T-helper 2 cell treated with Interferon-gamma antibody and Interleukin-4, amounts not matched to agents 5 μg/mL and 100 μg/mL, for 36 hours (primary cell): ENCODE data around the gene NUTF2.
"Not testable (repeated sequence)": the region's sequence is repeated elsewhere in the genome, so short reads cannot be mapped to it uniquely, and the experiment has no call there.

ENCODE experiments used
- DNase-seq: peaks from one replicate; pipeline ENCODE4 v3.0.0; 2021; ENCODE audit warnings: low spot score
- H3K27ac Mint-ChIP-seq: one replicate; pipeline ENCODE4 v1.8.0; 2021; ENCODE audit warnings: mild to moderate bottlenecking, mixed read lengths
- H3K27me3 Mint-ChIP-seq: one replicate; pipeline ENCODE4 v1.8.0; 2021; ENCODE audit warnings: low read depth, mixed read lengths
- H3K36me3 Mint-ChIP-seq: one replicate; pipeline ENCODE4 v1.8.0; 2021; ENCODE audit warnings: low read depth, mixed read lengths
- H3K4me1 Mint-ChIP-seq: one replicate; pipeline ENCODE4 v1.8.0; 2021; ENCODE audit warnings: low read depth, mixed read lengths
- H3K4me3 Mint-ChIP-seq: one replicate; pipeline ENCODE4 v1.8.0; 2022; ENCODE audit warnings: mild to moderate bottlenecking, moderate library complexity, mixed read lengths
- H3K9me3 Mint-ChIP-seq: one replicate; pipeline ENCODE4 v1.8.0; 2021; ENCODE audit warnings: mixed read lengths

The NUTF2 gene

DNA sequence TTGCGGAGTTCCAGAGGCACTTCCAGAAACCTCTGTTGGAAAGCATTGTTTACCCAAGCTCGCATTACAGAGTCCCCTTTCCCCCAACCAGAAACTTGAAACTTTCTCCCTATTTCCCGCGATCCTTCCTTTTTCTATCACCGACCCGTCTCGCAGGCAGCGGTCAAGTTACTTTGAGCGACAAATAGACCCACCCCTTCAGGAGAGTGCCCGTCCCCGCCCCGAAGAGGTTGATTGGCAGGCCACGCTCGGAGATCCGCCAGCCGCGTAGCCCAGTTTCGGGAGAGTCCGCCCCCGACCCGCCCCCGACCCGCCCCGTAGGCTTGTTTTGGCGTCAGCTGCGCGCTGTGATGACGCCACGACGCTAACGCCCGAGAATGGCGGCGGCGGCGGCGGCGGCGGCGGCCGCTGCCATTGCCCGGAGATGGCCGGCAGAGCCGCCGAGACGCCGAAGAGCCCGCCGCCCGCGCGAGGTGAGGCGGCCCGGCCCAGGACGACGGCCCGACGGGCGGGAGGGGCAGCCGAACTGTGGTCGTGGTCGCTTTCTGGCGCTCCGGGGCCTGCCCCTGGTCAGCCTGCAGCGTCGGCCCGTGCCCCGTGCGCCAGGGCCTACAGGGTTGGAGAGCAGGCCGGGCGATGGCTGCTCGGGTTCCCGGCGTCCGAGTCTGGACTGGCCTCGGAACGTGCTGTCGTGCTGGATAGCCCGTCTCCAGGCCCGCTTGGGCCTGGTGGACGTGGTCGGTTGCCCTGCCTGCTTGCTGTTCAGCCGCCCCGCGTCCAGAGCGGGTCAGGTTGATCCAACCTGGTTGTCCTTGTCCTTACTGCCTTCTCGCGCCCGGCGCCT, 46.4 kb downstream of the NUTF2 start, which contains the start of gene PSKH1:
Gene PSKH1 (plus strand): TSS at position 356 of the 844 bp plus-strand sequence. CDS start 15,496 bp downstream, outside the sequence.
- Mint-ChIP-seq H3K27me3 (no peaks in the 10 kb centered on the region), H3K27ac (peak within 1 kb of the TSS; percentile 97), H3K4me1 (peaks cover 17% of the 10 kb centered on the region), H3K9me3 (no peaks in the 10 kb centered on the region), H3K4me3 (peak within 1 kb of the TSS; percentile 97), H3K36me3 (no peaks in the 10 kb centered on the region)
- DNase-seq, result peak; percentile 91

DNA sequence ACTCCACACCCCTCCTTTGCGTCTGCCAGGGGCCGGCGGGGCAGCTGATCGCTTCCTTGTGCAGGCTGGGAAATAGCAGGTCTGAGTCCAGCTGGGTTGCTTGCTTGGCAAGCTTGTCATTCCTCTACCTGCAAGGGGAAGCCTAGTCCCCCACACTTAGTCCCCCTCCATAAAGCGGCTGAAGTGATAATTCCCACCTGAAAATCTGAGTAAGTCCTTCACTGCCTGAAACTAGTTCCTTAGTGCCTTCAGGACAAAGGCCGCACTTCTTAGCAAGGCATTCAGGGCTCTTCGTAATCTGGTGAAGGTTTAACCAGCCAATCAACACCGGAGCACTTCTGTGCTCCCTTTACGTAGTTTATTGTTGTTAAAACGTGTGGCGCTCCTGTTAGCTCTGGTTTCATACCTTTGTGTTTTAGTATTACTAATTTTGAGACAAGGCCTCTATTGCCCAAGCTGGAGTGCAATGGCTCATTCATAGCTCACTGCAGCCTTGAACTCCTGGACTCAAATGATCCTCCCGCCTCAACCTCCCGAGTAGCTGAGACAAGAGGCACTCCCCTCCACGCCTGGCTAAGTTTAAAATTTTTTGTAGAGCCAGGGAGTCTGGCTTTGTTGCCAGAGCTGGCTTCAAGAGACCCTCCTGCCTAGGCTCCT, 47.1 kb downstream of the NUTF2 start:
- no peaks in the 10 kb centered on the region for H3K9me3 Mint-ChIP-seq
- DNase-seq, result no peak
- peak overlapping the region; percentile 97 for H3K4me3 Mint-ChIP-seq
- H3K36me3 Mint-ChIP-seq, result no peaks in the 10 kb centered on the region
- H3K4me1 Mint-ChIP-seq, result peaks cover 17% of the 10 kb centered on the region
- no peaks in the 10 kb centered on the region for H3K27me3 Mint-ChIP-seq
- peak overlapping the region; percentile 97 for H3K27ac Mint-ChIP-seq

DNA sequence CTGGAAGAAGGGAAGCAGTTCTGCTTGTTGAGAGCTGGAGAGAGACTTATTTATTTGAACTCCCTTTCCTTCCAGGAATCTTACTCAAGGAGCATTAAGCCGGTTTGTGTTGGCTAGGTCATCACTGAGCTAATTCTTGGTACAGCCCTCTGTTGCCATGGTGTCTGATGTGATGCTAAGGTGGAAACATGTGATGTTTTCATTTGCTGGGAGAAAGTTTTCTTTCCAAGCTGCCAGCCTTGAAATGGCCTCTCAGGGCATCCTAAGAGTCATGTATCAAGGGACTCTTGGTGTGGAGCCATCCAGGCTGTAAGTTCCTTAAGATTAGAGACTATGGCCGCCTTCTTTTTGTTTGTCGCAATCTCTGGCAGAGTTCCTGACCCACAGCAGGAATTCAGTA, 50.5 kb downstream of the NUTF2 start:
- Mint-ChIP-seq H3K36me3 (no peaks in the 10 kb centered on the region), H3K27me3 (no peaks in the 10 kb centered on the region), H3K4me3 (no peak overlapping the region), H3K4me1 (peaks cover 22% of the 10 kb centered on the region), H3K27ac (no peak overlapping the region), H3K9me3 (no peaks in the 10 kb centered on the region)
- no peak for DNase-seq

DNA sequence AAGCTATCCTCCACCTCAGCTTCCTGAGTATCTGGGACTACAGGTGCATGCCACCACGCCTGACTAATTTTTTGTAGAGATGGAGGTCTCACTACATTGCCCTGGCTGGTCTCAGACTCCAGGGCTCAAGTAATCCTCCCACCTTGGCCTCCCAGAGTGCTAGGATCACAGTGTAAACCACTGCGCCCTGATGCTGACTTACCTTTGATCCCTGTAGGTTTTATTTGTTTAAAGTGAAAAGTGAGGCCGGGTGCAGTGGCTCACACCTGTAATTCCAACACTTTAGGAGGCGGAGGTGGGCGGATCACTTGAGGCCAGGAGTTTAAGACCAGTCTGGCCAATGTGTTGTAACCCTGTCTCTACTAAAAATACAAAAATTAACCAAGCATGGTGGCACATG, 55.0 kb downstream of the NUTF2 start:
- Mint-ChIP-seq H3K9me3 (no peaks in the 10 kb centered on the region), H3K36me3 (no peaks in the 10 kb centered on the region), H3K4me3 (no peak overlapping the region), H3K4me1 (peaks cover 5% of the 10 kb centered on the region), H3K27ac (no peak overlapping the region), H3K27me3 (no peaks in the 10 kb centered on the region)
- DNase-seq, result no peak

DNA sequence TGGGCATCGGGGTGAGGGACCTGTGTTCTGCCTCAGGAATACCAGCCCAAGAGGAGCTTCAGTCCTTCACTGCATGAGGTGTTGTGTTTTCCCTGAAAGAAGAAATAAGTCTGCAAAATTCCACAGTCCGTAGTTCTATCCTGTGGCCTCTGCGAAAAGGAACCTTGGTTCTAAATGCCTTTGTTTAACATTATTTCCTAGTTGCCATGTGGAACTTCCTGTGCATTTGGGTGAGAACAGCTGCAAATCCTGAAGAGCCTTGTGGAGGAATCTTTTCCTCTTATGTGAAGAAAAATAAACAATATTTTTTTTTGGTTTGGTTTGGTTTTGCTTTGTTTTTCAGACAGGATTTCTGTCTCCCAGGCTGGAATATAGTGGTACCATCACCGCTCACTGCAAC, 56.1 kb downstream of the NUTF2 start:
- Mint-ChIP-seq H3K4me3 (no peak overlapping the region), H3K9me3 (no peaks in the 10 kb centered on the region), H3K4me1 (peaks cover 5% of the 10 kb centered on the region), H3K27ac (no peak overlapping the region), H3K36me3 (no peaks in the 10 kb centered on the region), H3K27me3 (no peaks in the 10 kb centered on the region)
- DNase-seq, result no peak

DNA sequence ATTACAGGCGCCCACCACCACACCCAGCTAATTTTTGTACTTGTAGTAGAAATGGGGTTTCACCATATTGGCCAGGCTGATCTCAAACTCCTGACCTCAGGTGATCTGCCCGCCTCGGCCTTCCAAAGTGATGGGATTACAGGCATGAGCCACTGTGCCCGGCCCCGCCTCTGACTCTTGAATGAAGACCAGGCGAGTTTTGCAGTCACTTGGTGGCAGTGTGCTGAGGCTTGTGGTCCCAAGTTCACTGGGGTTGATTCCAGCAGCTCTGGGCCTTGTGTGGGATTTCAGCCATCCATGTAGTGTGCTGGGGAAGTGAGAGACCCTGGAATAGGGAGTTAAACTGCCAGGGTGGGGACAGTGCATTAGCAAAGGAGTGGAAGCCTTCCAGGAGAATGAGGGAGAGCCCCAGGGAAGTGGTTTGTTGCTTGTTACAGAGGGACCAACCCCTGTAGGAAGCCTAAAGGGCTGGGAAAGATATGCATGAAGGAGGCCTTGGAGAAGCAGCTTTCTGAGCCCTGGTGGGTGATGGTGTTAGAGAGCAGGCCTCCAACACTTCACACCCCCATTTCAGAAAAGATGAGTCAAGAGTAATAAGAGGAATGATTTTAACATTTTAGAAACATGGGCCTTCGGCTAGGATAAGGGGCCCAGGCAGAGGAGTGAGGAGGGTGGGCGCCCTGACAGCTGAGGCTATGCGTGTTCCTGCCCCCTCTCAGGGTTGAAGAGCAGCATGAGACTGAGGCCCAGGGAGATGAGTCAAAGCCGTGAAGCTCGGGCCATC, 60.9 kb downstream of the NUTF2 start:
- peaks cover 8% of the 10 kb centered on the region for H3K4me1 Mint-ChIP-seq
- H3K9me3 Mint-ChIP-seq, result no peaks in the 10 kb centered on the region
- DNase-seq, result no peak
- H3K36me3 Mint-ChIP-seq, result peaks cover 7% of the 10 kb centered on the region
- H3K27me3 Mint-ChIP-seq, result no peaks in the 10 kb centered on the region
- H3K27ac Mint-ChIP-seq, result no peak overlapping the region
- H3K4me3 Mint-ChIP-seq, result no peak overlapping the region

DNA sequence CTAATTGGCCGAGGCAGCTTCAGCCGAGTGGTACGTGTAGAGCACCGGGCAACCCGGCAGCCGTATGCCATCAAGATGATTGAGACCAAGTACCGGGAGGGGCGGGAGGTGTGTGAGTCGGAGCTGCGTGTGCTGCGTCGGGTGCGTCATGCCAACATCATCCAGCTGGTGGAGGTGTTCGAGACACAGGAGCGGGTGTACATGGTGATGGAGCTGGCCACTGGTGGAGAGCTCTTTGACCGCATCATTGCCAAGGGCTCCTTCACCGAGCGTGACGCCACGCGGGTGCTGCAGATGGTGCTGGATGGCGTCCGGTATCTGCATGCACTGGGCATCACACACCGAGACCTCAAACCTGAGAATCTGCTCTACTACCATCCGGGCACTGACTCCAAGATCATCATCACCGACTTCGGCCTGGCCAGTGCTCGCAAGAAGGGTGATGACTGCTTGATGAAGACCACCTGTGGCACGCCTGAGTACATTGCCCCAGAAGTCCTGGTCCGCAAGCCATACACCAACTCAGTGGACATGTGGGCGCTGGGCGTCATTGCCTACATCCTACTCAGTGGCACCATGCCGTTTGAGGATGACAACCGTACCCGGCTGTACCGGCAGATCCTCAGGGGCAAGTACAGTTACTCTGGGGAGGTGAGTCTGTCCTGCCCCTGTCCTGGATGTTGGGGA, 62.5 kb downstream of the NUTF2 start:
- Mint-ChIP-seq H3K36me3 (peaks cover 9% of the 10 kb centered on the region), H3K27me3 (no peaks in the 10 kb centered on the region), H3K9me3 (no peaks in the 10 kb centered on the region), H3K27ac (no peak overlapping the region), H3K4me3 (no peak overlapping the region), H3K4me1 (peaks cover 8% of the 10 kb centered on the region)
- DNase-seq, result no peak

DNA sequence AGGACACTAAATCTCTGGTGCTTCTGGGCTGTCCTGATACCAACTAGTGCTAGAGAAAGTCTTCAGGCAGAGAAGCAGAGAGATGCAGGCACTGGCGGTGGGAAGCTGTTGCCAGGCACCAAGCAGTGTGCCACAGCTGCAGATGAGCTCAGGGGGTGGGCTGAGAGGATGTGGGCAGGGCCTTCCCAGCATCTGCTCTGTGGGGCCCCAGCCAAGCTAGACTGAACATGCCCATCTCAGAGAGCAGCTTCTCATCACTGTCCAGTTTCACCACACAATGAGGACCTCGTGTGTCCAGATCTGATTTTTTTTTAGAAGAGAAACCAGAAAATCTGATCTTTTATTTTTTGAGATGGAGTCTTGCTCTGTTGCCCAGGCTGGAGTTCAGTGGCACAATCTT, 63.4 kb downstream of the NUTF2 start:
- Mint-ChIP-seq H3K9me3 (no peaks in the 10 kb centered on the region), H3K27ac (peak overlapping the region; percentile 20), H3K36me3 (peaks cover 9% of the 10 kb centered on the region), H3K27me3 (no peaks in the 10 kb centered on the region), H3K4me3 (no peak overlapping the region), H3K4me1 (peaks cover 8% of the 10 kb centered on the region)
- DNase-seq, result no peak

DNA sequence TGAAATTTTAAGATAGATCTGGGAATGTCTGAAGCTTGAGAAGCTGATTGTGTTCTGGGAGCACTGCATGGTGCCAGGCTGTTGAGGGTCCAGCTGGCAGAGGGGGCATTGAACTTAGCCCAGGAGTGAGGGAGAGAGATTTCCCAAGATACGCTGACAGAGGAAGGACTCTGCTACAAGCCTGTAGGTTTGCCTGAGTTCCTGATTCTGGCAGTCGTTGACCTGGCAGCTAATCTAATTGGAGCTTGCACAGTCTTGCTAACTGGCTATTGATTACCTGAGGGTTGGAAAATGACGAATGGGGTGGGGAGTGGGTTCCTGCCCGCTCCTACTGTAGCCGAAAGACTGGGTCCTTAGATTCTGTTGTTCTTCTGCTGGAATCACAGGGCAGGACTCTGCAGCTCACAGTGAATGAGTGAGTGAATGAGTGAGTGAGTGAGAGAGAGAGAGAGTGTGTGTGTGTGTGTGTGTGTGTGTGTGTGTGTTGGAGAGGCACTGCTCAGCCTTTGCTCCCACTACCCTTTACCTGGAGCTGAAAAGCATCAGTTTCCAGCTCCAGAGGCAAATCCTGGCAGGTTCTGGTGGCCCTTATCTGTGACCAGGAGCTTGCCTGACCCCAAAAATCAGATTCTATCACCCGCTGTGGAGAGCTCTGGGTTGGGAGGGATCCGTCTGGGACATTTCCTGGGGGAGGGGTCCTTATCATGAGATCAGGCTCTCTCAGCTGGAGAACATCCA, 68.2 kb downstream of the NUTF2 start:
- Mint-ChIP-seq H3K4me3 (no peak overlapping the region), H3K36me3 (peaks cover 11% of the 10 kb centered on the region), H3K9me3 (no peaks in the 10 kb centered on the region), H3K27ac (no peak overlapping the region), H3K27me3 (no peaks in the 10 kb centered on the region), H3K4me1 (peaks cover 16% of the 10 kb centered on the region)
- no peak for DNase-seq

DNA sequence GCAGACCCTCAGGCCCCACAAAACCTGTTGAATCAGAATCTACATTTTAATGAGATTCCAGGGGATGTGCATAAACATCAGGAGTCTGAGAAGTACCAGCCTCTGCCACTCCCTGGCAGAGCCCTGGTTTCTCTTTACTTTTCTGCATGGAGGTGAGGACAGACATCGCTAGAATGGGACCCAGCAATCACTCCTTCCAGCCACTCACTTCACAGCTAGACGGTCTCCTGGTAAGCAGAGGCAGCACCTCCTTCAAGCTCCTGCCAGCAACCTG, 68.7 kb downstream of the NUTF2 start:
- not testable (repeated sequence) for H3K27ac Mint-ChIP-seq, DNase-seq, H3K27me3 Mint-ChIP-seq, H3K9me3 Mint-ChIP-seq, H3K4me3 Mint-ChIP-seq
- H3K4me1 Mint-ChIP-seq, result peaks cover 11% of the 10 kb centered on the region
- H3K36me3 Mint-ChIP-seq, result peaks cover 11% of the 10 kb centered on the region

DNA sequence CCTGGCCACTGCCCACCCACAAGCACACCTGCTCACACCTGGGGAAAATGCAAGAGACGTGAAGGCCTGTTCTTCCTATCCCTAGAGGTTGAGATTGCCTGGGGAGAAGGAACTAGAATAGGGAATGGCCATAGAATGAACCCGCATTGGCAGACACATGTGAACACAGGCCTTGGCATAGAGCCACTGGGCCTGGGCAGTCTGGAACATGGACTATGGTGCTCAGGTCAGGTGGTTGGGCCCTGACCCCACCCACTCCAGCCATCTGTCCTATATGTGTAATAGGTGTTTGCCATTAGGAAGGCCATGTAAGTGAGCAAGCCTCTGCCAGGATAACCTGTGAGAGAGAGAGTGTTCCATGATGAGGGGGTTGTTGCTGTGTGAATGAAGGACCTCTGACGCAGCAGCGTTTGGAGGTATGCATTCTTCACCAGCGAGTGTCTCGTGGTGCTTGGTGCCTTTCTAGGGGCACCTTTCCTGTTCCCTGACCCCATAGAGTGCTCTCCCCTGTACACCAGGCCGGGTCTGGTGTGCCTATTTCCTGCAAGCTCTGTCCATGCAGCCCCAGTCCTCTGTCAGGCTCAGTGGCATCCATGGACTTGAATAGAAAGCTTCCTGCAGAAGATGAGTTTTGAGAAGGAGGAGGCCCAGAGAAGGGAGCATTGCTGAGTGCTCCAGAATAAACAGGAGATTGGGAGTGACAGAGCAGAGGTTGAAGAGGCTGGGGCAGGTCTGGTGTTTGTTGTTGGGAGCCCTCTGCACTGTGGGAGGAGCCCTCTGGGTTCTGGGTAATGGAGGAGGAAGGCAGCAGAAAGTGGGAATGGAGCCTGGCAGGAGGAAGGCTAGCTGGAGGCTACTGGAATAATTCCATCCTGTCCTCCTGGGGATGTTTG, 69.3 kb downstream of the NUTF2 start:
- H3K4me1 Mint-ChIP-seq, result peaks cover 11% of the 10 kb centered on the region
- no peak overlapping the region for H3K4me3 Mint-ChIP-seq
- peaks cover 9% of the 10 kb centered on the region for H3K36me3 Mint-ChIP-seq
- no peak for DNase-seq
- H3K27me3 Mint-ChIP-seq, result no peaks in the 10 kb centered on the region
- no peaks in the 10 kb centered on the region for H3K9me3 Mint-ChIP-seq
- H3K27ac Mint-ChIP-seq, result no peak overlapping the region

DNA sequence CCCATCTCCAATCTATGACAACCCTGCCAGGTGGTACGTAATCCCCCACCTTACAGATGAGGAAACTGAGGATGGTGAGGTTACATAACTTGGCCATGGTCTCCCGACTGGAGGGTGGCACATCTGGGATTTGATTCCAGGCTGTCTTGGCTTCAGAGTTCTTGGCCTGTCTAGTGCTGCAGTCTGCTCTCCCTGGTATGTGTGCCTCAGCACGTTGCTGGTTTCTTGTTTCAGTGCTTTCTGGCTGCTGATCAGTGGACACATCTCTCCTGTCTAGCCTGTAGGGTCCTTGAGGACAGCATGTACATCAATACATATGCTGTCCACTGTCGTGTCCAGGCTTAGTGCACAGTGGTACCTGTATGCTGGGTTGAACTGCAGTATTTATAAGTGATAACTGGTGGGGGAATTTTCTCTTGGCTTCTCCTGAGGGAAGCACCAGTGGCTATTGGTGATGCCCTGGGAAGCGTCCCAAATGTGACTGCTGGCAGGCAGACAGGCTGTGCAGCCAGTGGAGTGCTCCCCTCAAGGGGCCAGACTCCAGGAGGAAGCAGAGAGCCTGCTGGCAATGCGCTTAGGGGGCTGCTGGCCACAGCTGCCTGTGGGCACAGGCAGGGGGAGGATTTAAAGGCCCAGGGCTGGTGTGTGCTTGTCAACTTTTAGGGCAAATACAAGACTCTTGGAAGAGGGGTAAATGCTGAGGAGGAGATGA, 70.6 kb downstream of the NUTF2 start:
- no peaks in the 10 kb centered on the region for H3K27me3 Mint-ChIP-seq
- peak overlapping the region; percentile 57 for H3K27ac Mint-ChIP-seq
- H3K36me3 Mint-ChIP-seq, result peaks cover 10% of the 10 kb centered on the region
- H3K9me3 Mint-ChIP-seq, result no peaks in the 10 kb centered on the region
- no peak for DNase-seq
- peaks cover 15% of the 10 kb centered on the region for H3K4me1 Mint-ChIP-seq
- no peak overlapping the region for H3K4me3 Mint-ChIP-seq
